Astrocyte (in vitro differentiated cells and primary cell): Measurements from ENCODE around the gene ZFPM1. TPM values are rescaled to one million over a fixed set of nuclear protein-coding genes. Genes with fewer than 3 reads are reported as not detected.

Source experiments
- DNase-seq: peaks from one replicate; pipeline ENCODE4 v3.0.0-alpha.2; 2010; ENCODE audit warnings: low read depth
- FAIRE-seq: peaks from 2 replicates; lab custom pipeline; 2011; peaks lifted over from hg19 to GRCh38; lab: Jason Lieb, UNC
- H2AFZ ChIP-seq: 2 replicates; pipeline ENCODE4 v1.6.0; 2012; ENCODE audit warnings: low read depth, low read length, inconsistent platforms
- H3K27ac ChIP-seq: 2 replicates; pipeline ENCODE4 v1.5.1; 2011; ENCODE audit warnings: low read depth, low read length, inconsistent platforms
- H3K27me3 ChIP-seq: 2 replicates; pipeline ENCODE4 v1.6.0; 2011; ENCODE audit warnings: low read length, inconsistent platforms; ENCODE audit not compliant: insufficient read depth
- H3K36me3 ChIP-seq: 2 replicates; pipeline ENCODE4 v1.5.1; 2011; ENCODE audit warnings: low read length, inconsistent platforms; ENCODE audit not compliant: insufficient read depth
- H3K4me1 ChIP-seq: 2 replicates; pipeline ENCODE4 v1.5.1; 2011; ENCODE audit warnings: low read length, inconsistent platforms; ENCODE audit not compliant: insufficient read depth
- H3K4me2 ChIP-seq: 2 replicates; pipeline ENCODE4 v1.6.0; 2012; ENCODE audit warnings: low read length, inconsistent platforms
- H3K4me3 ChIP-seq: 2 replicates; pipeline ENCODE4 v1.5.1; 2011; ENCODE audit warnings: low read depth, mild to moderate bottlenecking, low read length, inconsistent platforms; ENCODE audit not compliant: insufficient read depth
- H3K79me2 ChIP-seq: 2 replicates; pipeline ENCODE4 v1.6.0; 2012; ENCODE audit warnings: mild to moderate bottlenecking, low read length, inconsistent platforms; ENCODE audit not compliant: insufficient read depth
- H3K9ac ChIP-seq: 2 replicates; pipeline ENCODE4 v1.6.0; 2012; ENCODE audit warnings: mild to moderate bottlenecking, low read length, inconsistent platforms
- H3K9me3 ChIP-seq: 2 replicates; pipeline ENCODE4 v1.5.1; 2012; ENCODE audit warnings: low read depth, mild to moderate bottlenecking, low read length, inconsistent platforms; ENCODE audit not compliant: insufficient read depth
- H4K20me1 ChIP-seq: 2 replicates; pipeline ENCODE4 v1.6.0; 2012; ENCODE audit warnings: low read length, inconsistent platforms; ENCODE audit not compliant: insufficient read depth
- H3K27ac Mint-ChIP-seq: one replicate; pipeline ENCODE4 v1.8.0; 2021; ENCODE audit warnings: mild to moderate bottlenecking, mixed read lengths; ENCODE audit not compliant: unreplicated experiment
- H3K27me3 Mint-ChIP-seq: one replicate; pipeline ENCODE4 v1.8.0; 2021; ENCODE audit warnings: low read depth, mixed read lengths; ENCODE audit not compliant: unreplicated experiment
- H3K36me3 Mint-ChIP-seq: one replicate; pipeline ENCODE4 v1.8.0; 2021; ENCODE audit warnings: low read depth, mixed read lengths; ENCODE audit not compliant: unreplicated experiment
- H3K4me1 Mint-ChIP-seq: one replicate; pipeline ENCODE4 v1.8.0; 2021; ENCODE audit warnings: low read depth, mixed read lengths; ENCODE audit not compliant: unreplicated experiment
- H3K4me3 Mint-ChIP-seq: one replicate; pipeline ENCODE4 v1.8.0; 2021; ENCODE audit warnings: mild to moderate bottlenecking, moderate library complexity, mixed read lengths; ENCODE audit not compliant: unreplicated experiment
- H3K9me3 Mint-ChIP-seq: one replicate; pipeline ENCODE4 v1.8.0; 2021; ENCODE audit warnings: mild to moderate bottlenecking, mixed read lengths; ENCODE audit not compliant: unreplicated experiment
- EZH2 ChIP-seq: IDR thresholded peaks from 2 replicates; pipeline ENCODE4 v1.6.1; 2012; ENCODE audit warnings: mild to moderate bottlenecking, low read length, inconsistent platforms; ENCODE audit not compliant: insufficient read depth
- total RNA-seq: library from RNA; stranded (reverse); gene quantifications from 2 replicates; pipeline ENCODE4 v1.2.1, GENCODE V29; 2021
- TF ChIP-seq, protein P1 (sequence below): IDR thresholded peaks from 2 replicates; pipeline ENCODE4 v1.5.1; 2011; ENCODE audit warnings: low read depth, mild to moderate bottlenecking, inconsistent platforms, low read length, moderate library complexity; ENCODE audit not compliant: insufficient read depth

Gene ZFPM1
- total RNA-seq, 1 donor from 2014 or later: 8.6 TPM

DNA sequence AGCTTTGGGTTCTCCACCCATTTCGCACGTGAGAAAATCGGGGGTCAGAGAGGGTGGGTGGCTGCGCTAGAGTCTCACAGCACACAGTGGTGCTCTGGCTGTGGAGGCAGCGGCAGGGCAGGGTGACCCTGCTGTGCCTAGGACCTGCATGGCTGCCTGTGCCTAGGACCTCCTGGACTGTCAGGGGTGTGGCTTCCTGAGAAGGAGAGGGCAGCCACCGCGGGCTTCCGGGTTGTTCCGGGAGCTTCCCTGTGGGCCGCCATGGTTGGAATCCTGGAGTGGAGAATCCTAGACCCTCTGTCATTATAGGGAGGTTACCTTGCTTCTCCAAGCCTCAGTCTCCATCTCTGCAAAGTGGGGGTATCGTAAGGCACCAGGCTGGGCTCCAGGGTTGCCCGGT lies 9.3 kb downstream of the ZFPM1 start:
- no peaks in the 10 kb centered on the region for H3K9me3 Mint-ChIP-seq
- no peak overlapping the region for H3K4me3 Mint-ChIP-seq
- peaks cover 93% of the 10 kb centered on the region for H4K20me1 ChIP-seq
- no peak overlapping the region for H3K27ac ChIP-seq
- no peaks in the 10 kb centered on the region for H3K9me3 ChIP-seq
- H3K79me2 ChIP-seq: peaks cover 53% of the 10 kb centered on the region
- no peaks in the 10 kb centered on the region for H3K36me3 ChIP-seq
- H3K27me3 Mint-ChIP-seq: no peaks in the 10 kb centered on the region
- no peak overlapping the region for H2AFZ ChIP-seq
- H3K9ac ChIP-seq: no peak overlapping the region
- H3K4me1 Mint-ChIP-seq: peaks cover 2% of the 10 kb centered on the region
- no peak for DNase-seq
- H3K4me1 ChIP-seq: peaks cover 13% of the 10 kb centered on the region
- no peaks in the 10 kb centered on the region for H3K27me3 ChIP-seq
- peak overlapping the region; percentile 17 for H3K4me2 ChIP-seq
- no peak overlapping the region for H3K4me3 ChIP-seq
- no peak overlapping the region for H3K27ac Mint-ChIP-seq
- FAIRE-seq: no peak
- no peaks in the 10 kb centered on the region for H3K36me3 Mint-ChIP-seq
- TF ChIP-seq EZH2: no peak
- TF ChIP-seq, protein P1, sequence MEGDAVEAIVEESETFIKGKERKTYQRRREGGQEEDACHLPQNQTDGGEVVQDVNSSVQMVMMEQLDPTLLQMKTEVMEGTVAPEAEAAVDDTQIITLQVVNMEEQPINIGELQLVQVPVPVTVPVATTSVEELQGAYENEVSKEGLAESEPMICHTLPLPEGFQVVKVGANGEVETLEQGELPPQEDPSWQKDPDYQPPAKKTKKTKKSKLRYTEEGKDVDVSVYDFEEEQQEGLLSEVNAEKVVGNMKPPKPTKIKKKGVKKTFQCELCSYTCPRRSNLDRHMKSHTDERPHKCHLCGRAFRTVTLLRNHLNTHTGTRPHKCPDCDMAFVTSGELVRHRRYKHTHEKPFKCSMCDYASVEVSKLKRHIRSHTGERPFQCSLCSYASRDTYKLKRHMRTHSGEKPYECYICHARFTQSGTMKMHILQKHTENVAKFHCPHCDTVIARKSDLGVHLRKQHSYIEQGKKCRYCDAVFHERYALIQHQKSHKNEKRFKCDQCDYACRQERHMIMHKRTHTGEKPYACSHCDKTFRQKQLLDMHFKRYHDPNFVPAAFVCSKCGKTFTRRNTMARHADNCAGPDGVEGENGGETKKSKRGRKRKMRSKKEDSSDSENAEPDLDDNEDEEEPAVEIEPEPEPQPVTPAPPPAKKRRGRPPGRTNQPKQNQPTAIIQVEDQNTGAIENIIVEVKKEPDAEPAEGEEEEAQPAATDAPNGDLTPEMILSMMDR: no peak

- H3K27ac Mint-ChIP-seq: no peak overlapping the region
- no peak for FAIRE-seq
Observed at GRCh38 chr16:88463411-88463810, 10.3 kb downstream of the ZFPM1 start.

GRCh38 chr16:88464447-88465318 lies 11.6 kb downstream of the ZFPM1 start:
- Mint-ChIP-seq H3K27ac (no peak overlapping the region), H3K27me3 (no peaks in the 10 kb centered on the region), H3K36me3 (no peaks in the 10 kb centered on the region), H3K4me1 (peaks cover 2% of the 10 kb centered on the region), H3K4me3 (no peak overlapping the region), H3K9me3 (no peaks in the 10 kb centered on the region)
- Histone ChIP-seq H3K4me3 (no peak overlapping the region), H3K27ac (no peak overlapping the region), H4K20me1 (peaks cover 88% of the 10 kb centered on the region), H3K4me2 (no peak overlapping the region), H3K27me3 (no peaks in the 10 kb centered on the region), H3K4me1 (peaks cover 11% of the 10 kb centered on the region), H2AFZ (no peak overlapping the region), H3K9ac (no peak overlapping the region), H3K79me2 (peaks cover 33% of the 10 kb centered on the region), H3K9me3 (no peaks in the 10 kb centered on the region), H3K36me3 (no peaks in the 10 kb centered on the region)
- no peak for TF ChIP-seq EZH2
- TF ChIP-seq, protein P1: no peak
- FAIRE-seq (no peak), DNase-seq (peak; percentile 51)

More at GRCh38 chr16:88463411-88463810, 10.3 kb downstream of the ZFPM1 start:
- Mint-ChIP-seq H3K4me3 (no peak overlapping the region), H3K27me3 (no peaks in the 10 kb centered on the region), H3K4me1 (peaks cover 2% of the 10 kb centered on the region), H3K36me3 (no peaks in the 10 kb centered on the region), H3K9me3 (no peaks in the 10 kb centered on the region)
- Histone ChIP-seq H3K9ac (no peak overlapping the region), H3K4me3 (no peak overlapping the region), H3K4me1 (peaks cover 13% of the 10 kb centered on the region), H3K4me2 (no peak overlapping the region), H3K79me2 (peaks cover 43% of the 10 kb centered on the region), H2AFZ (no peak overlapping the region), H3K27me3 (no peaks in the 10 kb centered on the region), H4K20me1 (peaks cover 90% of the 10 kb centered on the region), H3K27ac (no peak overlapping the region), H3K9me3 (no peaks in the 10 kb centered on the region), H3K36me3 (no peaks in the 10 kb centered on the region)
- DNase-seq: no peak
- TF ChIP-seq EZH2: no peak
